ENCODE measurements around the gene KPNA4.

- TF ChIP-seq GATA3 (IDR thresholded peaks at IDR 0.05; ENCODE audit: low read depth, low read length) (no peak), GATA2 (IDR thresholded peaks at IDR 0.05; ENCODE audit: low read depth, low read length) (no peak)
Measured at GRCh38 chr3:160564949-160565441, 376 bp downstream of the KPNA4 start.
